WTC11 (cell line): ENCODE measurements around the gene ADAM12.

Experiments
- FOXJ3 ChIP-seq: sonication (generic); formaldehyde crosslinking; IDR thresholded peaks from 2 replicates; pipeline ENCODE4 v1.9.0; 2021; ENCODE audit warnings: missing genetic modification reagents, mild to moderate bottlenecking, borderline replicate concordance
- FOXP1 ChIP-seq: sonication (generic); formaldehyde crosslinking; IDR thresholded peaks from 2 replicates; pipeline ENCODE4 v1.8.0; 2022; ENCODE audit warnings: missing genetic modification reagents, mild to moderate bottlenecking, moderate library complexity, borderline replicate concordance

- no peak for TF ChIP-seq FOXP1 (CRISPR knock-in tag)
- no peak for TF ChIP-seq FOXJ3 (CRISPR knock-in tag)
Observed at GRCh38 chr10:126058507-126058906, 329.8 kb downstream of the ADAM12 start.
